Measurements from ENCODE around the gene AMOT. TPM values are rescaled to one million over a fixed set of nuclear protein-coding genes. Genes with fewer than 3 reads are reported as not detected.

AMOT gene
- total RNA-seq, 1 donor from 2014 or later: 36.9 TPM

DNA sequence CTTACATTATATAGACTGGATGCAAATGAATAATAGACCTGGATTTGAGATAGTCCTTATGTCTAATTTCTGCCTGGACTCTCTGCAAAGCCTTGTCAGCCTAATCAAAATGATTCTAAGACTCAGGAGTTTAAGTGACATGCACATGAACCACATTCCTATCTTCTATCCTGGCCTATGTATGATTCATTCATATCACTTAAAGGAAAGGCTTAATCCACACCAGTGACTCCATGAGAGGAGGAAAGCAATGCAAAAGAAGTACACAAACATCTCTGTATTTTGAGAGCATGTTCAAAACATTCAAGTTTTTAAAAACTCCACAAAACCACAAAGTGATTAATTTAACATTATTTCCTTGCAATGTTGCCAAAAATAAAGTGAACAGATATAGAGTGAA lies 14.6 kb downstream of the AMOT start:
- Histone ChIP-seq H3K4me3 (ENCODE audit: insufficient read depth, low read depth, low read length) (no peak overlapping the region), H3K4me2 (ENCODE audit: low read length) (no peak overlapping the region), H3K36me3 (ENCODE audit: insufficient read depth, low read length) (no peaks in the 10 kb centered on the region), H3K4me1 (ENCODE audit: insufficient read depth, low read length) (no peaks in the 10 kb centered on the region), H2AFZ (ENCODE audit: low read depth, low read length) (no peak overlapping the region), H4K20me1 (ENCODE audit: insufficient read depth, low read length) (no peaks in the 10 kb centered on the region), H3K27me3 (ENCODE audit: insufficient read depth, low read length) (no peaks in the 10 kb centered on the region), H3K9me3 (ENCODE audit: insufficient read depth, low read depth, low read length) (no peaks in the 10 kb centered on the region), H3K9ac (ENCODE audit: low read length) (no peak overlapping the region), H3K27ac (ENCODE audit: low read depth, low read length) (no peak overlapping the region), H3K79me2 (ENCODE audit: insufficient read depth, low read length) (no peaks in the 10 kb centered on the region)
- H3K36me3 Mint-ChIP-seq (ENCODE audit: low read depth, unreplicated experiment): no peaks in the 10 kb centered on the region
- no peak for FAIRE-seq
- DNase-seq (ENCODE audit: low read depth): peak; percentile 41
- peaks cover 5% of the 10 kb centered on the region for H3K4me1 Mint-ChIP-seq (ENCODE audit: low read depth, unreplicated experiment)
- no peak for TF ChIP-seq EZH2 (IDR thresholded peaks at IDR 0.05; ENCODE audit: insufficient read depth, low read length)
- TF ChIP-seq, protein P1, sequence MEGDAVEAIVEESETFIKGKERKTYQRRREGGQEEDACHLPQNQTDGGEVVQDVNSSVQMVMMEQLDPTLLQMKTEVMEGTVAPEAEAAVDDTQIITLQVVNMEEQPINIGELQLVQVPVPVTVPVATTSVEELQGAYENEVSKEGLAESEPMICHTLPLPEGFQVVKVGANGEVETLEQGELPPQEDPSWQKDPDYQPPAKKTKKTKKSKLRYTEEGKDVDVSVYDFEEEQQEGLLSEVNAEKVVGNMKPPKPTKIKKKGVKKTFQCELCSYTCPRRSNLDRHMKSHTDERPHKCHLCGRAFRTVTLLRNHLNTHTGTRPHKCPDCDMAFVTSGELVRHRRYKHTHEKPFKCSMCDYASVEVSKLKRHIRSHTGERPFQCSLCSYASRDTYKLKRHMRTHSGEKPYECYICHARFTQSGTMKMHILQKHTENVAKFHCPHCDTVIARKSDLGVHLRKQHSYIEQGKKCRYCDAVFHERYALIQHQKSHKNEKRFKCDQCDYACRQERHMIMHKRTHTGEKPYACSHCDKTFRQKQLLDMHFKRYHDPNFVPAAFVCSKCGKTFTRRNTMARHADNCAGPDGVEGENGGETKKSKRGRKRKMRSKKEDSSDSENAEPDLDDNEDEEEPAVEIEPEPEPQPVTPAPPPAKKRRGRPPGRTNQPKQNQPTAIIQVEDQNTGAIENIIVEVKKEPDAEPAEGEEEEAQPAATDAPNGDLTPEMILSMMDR (IDR thresholded peaks at IDR 0.05; ENCODE audit: insufficient read depth, low read depth, low read length): no peak
- no peak overlapping the region for H3K4me3 Mint-ChIP-seq (ENCODE audit: unreplicated experiment)
- no peak overlapping the region for H3K27ac Mint-ChIP-seq (ENCODE audit: unreplicated experiment)
- no peaks in the 10 kb centered on the region for H3K9me3 Mint-ChIP-seq (ENCODE audit: unreplicated experiment)
- H3K27me3 Mint-ChIP-seq (ENCODE audit: low read depth, unreplicated experiment): no peaks in the 10 kb centered on the region

DNA sequence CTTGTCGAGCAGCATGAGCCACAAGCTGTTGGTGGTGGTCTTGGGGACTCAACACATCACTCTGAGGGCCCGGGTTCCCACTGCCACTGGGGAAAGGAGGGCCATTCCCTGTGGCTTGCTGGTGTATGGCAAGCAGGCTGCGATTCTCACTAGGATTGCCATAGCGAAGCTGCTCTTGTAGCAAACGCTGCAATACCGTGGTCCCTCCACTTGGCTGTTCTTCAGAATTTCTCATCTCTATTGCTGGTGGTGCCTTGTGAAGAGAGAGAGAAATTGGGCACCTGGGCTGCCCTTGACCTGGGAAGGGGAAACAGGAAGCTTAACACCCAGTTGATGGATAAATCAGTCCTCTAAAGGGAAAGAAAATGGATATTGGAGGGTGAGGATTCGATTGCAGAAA lies 17.7 kb downstream of the AMOT start:
- no peaks in the 10 kb centered on the region for H3K36me3 ChIP-seq (ENCODE audit: insufficient read depth, low read length)
- no peaks in the 10 kb centered on the region for H3K27me3 Mint-ChIP-seq (ENCODE audit: low read depth, unreplicated experiment)
- no peak overlapping the region for H3K27ac ChIP-seq (ENCODE audit: low read depth, low read length)
- H3K9ac ChIP-seq (ENCODE audit: low read length): no peak overlapping the region
- TF ChIP-seq EZH2 (IDR thresholded peaks at IDR 0.05; ENCODE audit: insufficient read depth, low read length): no peak
- TF ChIP-seq, protein P1 (IDR thresholded peaks at IDR 0.05; ENCODE audit: insufficient read depth, low read depth, low read length): no peak
- H3K79me2 ChIP-seq (ENCODE audit: insufficient read depth, low read length): no peaks in the 10 kb centered on the region
- no peaks in the 10 kb centered on the region for H3K36me3 Mint-ChIP-seq (ENCODE audit: low read depth, unreplicated experiment)
- no peak for DNase-seq (ENCODE audit: low read depth)
- H3K4me3 ChIP-seq (ENCODE audit: insufficient read depth, low read depth, low read length): no peak overlapping the region
- H3K4me3 Mint-ChIP-seq (ENCODE audit: unreplicated experiment): no peak overlapping the region
- peaks cover 9% of the 10 kb centered on the region for H3K4me1 Mint-ChIP-seq (ENCODE audit: low read depth, unreplicated experiment)
- H3K4me1 ChIP-seq (ENCODE audit: insufficient read depth, low read length): no peaks in the 10 kb centered on the region
- H3K9me3 ChIP-seq (ENCODE audit: insufficient read depth, low read depth, low read length): no peaks in the 10 kb centered on the region
- no peaks in the 10 kb centered on the region for H3K27me3 ChIP-seq (ENCODE audit: insufficient read depth, low read length)
- FAIRE-seq: no peak
- no peak overlapping the region for H3K4me2 ChIP-seq (ENCODE audit: low read length)
- no peaks in the 10 kb centered on the region for H3K9me3 Mint-ChIP-seq (ENCODE audit: unreplicated experiment)
- no peak overlapping the region for H2AFZ ChIP-seq (ENCODE audit: low read depth, low read length)
- H3K27ac Mint-ChIP-seq (ENCODE audit: unreplicated experiment): no peak overlapping the region
- H4K20me1 ChIP-seq (ENCODE audit: insufficient read depth, low read length): no peaks in the 10 kb centered on the region

- no peak overlapping the region for H3K9ac ChIP-seq (ENCODE audit: low read length)
- H3K9me3 Mint-ChIP-seq (ENCODE audit: unreplicated experiment): no peaks in the 10 kb centered on the region
- H3K4me1 ChIP-seq (ENCODE audit: insufficient read depth, low read length): no peaks in the 10 kb centered on the region
- H3K36me3 Mint-ChIP-seq (ENCODE audit: low read depth, unreplicated experiment): no peaks in the 10 kb centered on the region
- no peaks in the 10 kb centered on the region for H3K27me3 ChIP-seq (ENCODE audit: insufficient read depth, low read length)
- DNase-seq (ENCODE audit: low read depth) (no peak), FAIRE-seq (no peak)
- H3K9me3 ChIP-seq (ENCODE audit: insufficient read depth, low read depth, low read length): no peaks in the 10 kb centered on the region
- H3K4me1 Mint-ChIP-seq (ENCODE audit: low read depth, unreplicated experiment): peaks cover 4% of the 10 kb centered on the region
- no peaks in the 10 kb centered on the region for H3K27me3 Mint-ChIP-seq (ENCODE audit: low read depth, unreplicated experiment)
- no peaks in the 10 kb centered on the region for H3K36me3 ChIP-seq (ENCODE audit: insufficient read depth, low read length)
- TF ChIP-seq, protein P1 (IDR thresholded peaks at IDR 0.05; ENCODE audit: insufficient read depth, low read depth, low read length): no peak
- no peak for TF ChIP-seq EZH2 (IDR thresholded peaks at IDR 0.05; ENCODE audit: insufficient read depth, low read length)
- H3K79me2 ChIP-seq (ENCODE audit: insufficient read depth, low read length): no peaks in the 10 kb centered on the region
- H4K20me1 ChIP-seq (ENCODE audit: insufficient read depth, low read length): no peaks in the 10 kb centered on the region
- no peak overlapping the region for H3K4me3 ChIP-seq (ENCODE audit: insufficient read depth, low read depth, low read length)
- no peak overlapping the region for H3K4me2 ChIP-seq (ENCODE audit: low read length)
- no peak overlapping the region for H3K27ac ChIP-seq (ENCODE audit: low read depth, low read length)
- H3K27ac Mint-ChIP-seq (ENCODE audit: unreplicated experiment): no peak overlapping the region
- H3K4me3 Mint-ChIP-seq (ENCODE audit: unreplicated experiment): no peak overlapping the region
- no peak overlapping the region for H2AFZ ChIP-seq (ENCODE audit: low read depth, low read length)
These were observed 20.0 kb downstream of the AMOT start for GRCh38 chrX:112820364-112821268.

Data from astrocyte (in vitro differentiated cells and primary cell).